SH-SY5Y (cell line): ENCODE results near the gene GOLGA8J.
"Not testable (repeated sequence)": the region's sequence is repeated elsewhere in the genome, so short reads cannot be mapped to it uniquely, and the experiment has no call there.

ENCODE experiments used
- GATA2 ChIP-seq: IDR thresholded peaks from 2 replicates; pipeline ENCODE4 v1.6.1; 2011; ENCODE audit warnings: mild to moderate bottlenecking, low read depth, low read length
- GATA3 ChIP-seq: IDR thresholded peaks from 2 replicates; pipeline ENCODE4 v1.6.1; 2011; ENCODE audit warnings: low read depth, mild to moderate bottlenecking, low read length, moderate library complexity

The GOLGA8J gene

GRCh38 chr15:30082655-30083054, at the start of gene GOLGA8J:
GOLGA8J (plus strand) TSS chr15:30082955; CDS start chr15:30083053, 98 bp downstream.
- TF ChIP-seq GATA3, GATA2: not testable (repeated sequence)

GRCh38 chr15:30033211-30033610, 49.5 kb upstream of the GOLGA8J start:
- TF ChIP-seq GATA2 (no peak), GATA3 (no peak)

GRCh38 chr15:30033763-30034162, 49.0 kb upstream of the GOLGA8J start:
- TF ChIP-seq GATA3 (no peak), GATA2 (no peak)

- TF ChIP-seq GATA2 (no peak), GATA3 (no peak)
Observed at GRCh38 chr15:30036036-30036703, 46.6 kb upstream of the GOLGA8J start.

GRCh38 chr15:30038667-30039523, 43.9 kb upstream of the GOLGA8J start:
- TF ChIP-seq GATA2 (no peak), GATA3 (no peak)

GRCh38 chr15:30041868-30042267, 40.9 kb upstream of the GOLGA8J start:
- TF ChIP-seq GATA3 (no peak), GATA2 (no peak)

- TF ChIP-seq GATA2 (no peak), GATA3 (no peak)
Observed at GRCh38 chr15:30042556-30042955, 40.2 kb upstream of the GOLGA8J start.

GRCh38 chr15:30043211-30043655, 39.5 kb upstream of the GOLGA8J start:
- TF ChIP-seq GATA2 (no peak), GATA3 (no peak)

- TF ChIP-seq GATA2 = no peak
- no peak for TF ChIP-seq GATA3
Observed at GRCh38 chr15:30044377-30044776, 38.4 kb upstream of the GOLGA8J start.

- TF ChIP-seq GATA2 = no peak
- TF ChIP-seq GATA3 = no peak
Observed at GRCh38 chr15:30046430-30046829, 36.3 kb upstream of the GOLGA8J start.

GRCh38 chr15:30055604-30056003, 27.2 kb upstream of the GOLGA8J start:
- no peak for TF ChIP-seq GATA2
- TF ChIP-seq GATA3 = no peak

- TF ChIP-seq GATA2 (no peak), GATA3 (no peak)
Observed at GRCh38 chr15:30056166-30056565, 26.6 kb upstream of the GOLGA8J start.

- TF ChIP-seq GATA2 = no peak
- TF ChIP-seq GATA3 = no peak
Observed at GRCh38 chr15:30059771-30060170, 23.0 kb upstream of the GOLGA8J start.

- TF ChIP-seq GATA2 = no peak
- no peak for TF ChIP-seq GATA3
Observed at GRCh38 chr15:30062881-30063280, 19.9 kb upstream of the GOLGA8J start.
